PFSK-1 (cell line): ENCODE data around the gene MLYCD.

Experiments
- FOXP2 ChIP-seq: optimal IDR thresholded peaks from 2 replicates; pipeline ENCODE3; 2011; ENCODE audit warnings: borderline replicate concordance, control low read depth, inconsistent platforms; ENCODE audit not compliant: insufficient read depth; ENCODE audit errors: extremely low read length, extremely low read depth
- POLR2AphosphoS5 ChIP-seq: IDR thresholded peaks from 2 replicates; pipeline ENCODE4 v1.6.1; 2012; ENCODE audit warnings: low read depth, mild to moderate bottlenecking, control low read depth, low read length, moderate library complexity

DNA sequence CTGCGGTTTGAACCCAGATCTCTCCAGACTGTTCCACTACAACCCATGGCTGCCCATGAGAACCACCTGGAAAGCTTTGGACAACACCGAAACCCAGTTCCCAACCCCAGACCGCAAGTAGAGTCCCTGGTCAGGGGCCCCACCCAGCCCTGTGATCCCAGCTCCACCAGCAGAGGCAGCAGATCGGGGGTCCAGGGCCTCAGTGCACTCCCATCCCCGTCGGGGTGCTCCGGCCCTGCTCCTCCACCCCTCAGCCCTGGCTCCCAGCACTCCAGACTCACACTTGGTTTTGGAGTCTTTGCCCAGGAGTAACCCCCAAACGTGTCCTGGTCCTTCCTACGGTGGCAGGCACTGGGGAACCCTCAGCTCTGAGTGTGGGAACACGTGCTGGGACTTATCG lies 33.4 kb downstream of the MLYCD start:
- TF ChIP-seq FOXP2 (no peak), POLR2AphosphoS5 (no peak)
